ENCODE measurements around the gene CDKAL1.
"Not testable (repeated sequence)": the region's sequence is repeated elsewhere in the genome, so short reads cannot be mapped to it uniquely, and the experiment has no call there.

CDKAL1 gene

DNA sequence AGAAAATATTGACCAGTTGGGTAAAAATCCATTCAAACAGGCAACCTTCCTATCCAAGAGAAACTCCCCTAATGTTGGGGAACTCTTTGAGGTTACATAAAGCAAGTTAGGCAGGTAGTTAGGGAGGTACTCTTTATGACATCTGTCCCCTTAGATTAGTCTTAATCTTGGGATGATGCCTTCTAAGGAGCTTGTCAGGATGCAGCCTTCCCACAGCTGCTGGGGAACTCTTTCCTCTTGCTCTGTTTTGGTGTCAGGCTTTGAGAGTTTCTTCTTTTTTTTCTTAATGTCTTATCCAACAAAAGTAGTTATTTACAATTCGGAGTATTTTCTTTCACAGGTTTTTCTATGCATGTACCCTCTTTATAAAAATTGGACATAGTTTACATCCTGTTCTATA, 194.8 kb downstream of the CDKAL1 start:
- Histone ChIP-seq H3K4me3 (replicated peaks; ENCODE audit: insufficient read depth, low read length) (no peak overlapping the region), H3K27ac (replicated peaks) (no peak overlapping the region), H3K27me3 (ENCODE audit: insufficient read depth, poor library complexity, severe bottlenecking) (no peaks in the 10 kb centered on the region)
- DNase-seq (ENCODE audit: low read depth in 1 of 2, low spot score in 1 of 2): no peak
- no peak for TF ChIP-seq GABPA (IDR thresholded peaks at IDR 0.05; ENCODE audit: low read depth)
- TF ChIP-seq, protein P1, sequence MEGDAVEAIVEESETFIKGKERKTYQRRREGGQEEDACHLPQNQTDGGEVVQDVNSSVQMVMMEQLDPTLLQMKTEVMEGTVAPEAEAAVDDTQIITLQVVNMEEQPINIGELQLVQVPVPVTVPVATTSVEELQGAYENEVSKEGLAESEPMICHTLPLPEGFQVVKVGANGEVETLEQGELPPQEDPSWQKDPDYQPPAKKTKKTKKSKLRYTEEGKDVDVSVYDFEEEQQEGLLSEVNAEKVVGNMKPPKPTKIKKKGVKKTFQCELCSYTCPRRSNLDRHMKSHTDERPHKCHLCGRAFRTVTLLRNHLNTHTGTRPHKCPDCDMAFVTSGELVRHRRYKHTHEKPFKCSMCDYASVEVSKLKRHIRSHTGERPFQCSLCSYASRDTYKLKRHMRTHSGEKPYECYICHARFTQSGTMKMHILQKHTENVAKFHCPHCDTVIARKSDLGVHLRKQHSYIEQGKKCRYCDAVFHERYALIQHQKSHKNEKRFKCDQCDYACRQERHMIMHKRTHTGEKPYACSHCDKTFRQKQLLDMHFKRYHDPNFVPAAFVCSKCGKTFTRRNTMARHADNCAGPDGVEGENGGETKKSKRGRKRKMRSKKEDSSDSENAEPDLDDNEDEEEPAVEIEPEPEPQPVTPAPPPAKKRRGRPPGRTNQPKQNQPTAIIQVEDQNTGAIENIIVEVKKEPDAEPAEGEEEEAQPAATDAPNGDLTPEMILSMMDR (IDR thresholded peaks at IDR 0.05; ENCODE audit: insufficient read depth, low read length): no peak
- TF ChIP-seq, protein P2, sequence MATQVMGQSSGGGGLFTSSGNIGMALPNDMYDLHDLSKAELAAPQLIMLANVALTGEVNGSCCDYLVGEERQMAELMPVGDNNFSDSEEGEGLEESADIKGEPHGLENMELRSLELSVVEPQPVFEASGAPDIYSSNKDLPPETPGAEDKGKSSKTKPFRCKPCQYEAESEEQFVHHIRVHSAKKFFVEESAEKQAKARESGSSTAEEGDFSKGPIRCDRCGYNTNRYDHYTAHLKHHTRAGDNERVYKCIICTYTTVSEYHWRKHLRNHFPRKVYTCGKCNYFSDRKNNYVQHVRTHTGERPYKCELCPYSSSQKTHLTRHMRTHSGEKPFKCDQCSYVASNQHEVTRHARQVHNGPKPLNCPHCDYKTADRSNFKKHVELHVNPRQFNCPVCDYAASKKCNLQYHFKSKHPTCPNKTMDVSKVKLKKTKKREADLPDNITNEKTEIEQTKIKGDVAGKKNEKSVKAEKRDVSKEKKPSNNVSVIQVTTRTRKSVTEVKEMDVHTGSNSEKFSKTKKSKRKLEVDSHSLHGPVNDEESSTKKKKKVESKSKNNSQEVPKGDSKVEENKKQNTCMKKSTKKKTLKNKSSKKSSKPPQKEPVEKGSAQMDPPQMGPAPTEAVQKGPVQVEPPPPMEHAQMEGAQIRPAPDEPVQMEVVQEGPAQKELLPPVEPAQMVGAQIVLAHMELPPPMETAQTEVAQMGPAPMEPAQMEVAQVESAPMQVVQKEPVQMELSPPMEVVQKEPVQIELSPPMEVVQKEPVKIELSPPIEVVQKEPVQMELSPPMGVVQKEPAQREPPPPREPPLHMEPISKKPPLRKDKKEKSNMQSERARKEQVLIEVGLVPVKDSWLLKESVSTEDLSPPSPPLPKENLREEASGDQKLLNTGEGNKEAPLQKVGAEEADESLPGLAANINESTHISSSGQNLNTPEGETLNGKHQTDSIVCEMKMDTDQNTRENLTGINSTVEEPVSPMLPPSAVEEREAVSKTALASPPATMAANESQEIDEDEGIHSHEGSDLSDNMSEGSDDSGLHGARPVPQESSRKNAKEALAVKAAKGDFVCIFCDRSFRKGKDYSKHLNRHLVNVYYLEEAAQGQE (IDR thresholded peaks at IDR 0.05; ENCODE audit: insufficient replicate concordance, low read depth): no peak
- TF ChIP-seq POLR2AphosphoS5 (IDR thresholded peaks at IDR 0.05; ENCODE audit: low read depth): no peak
- no peak for TF ChIP-seq SPI1 (IDR thresholded peaks at IDR 0.05; ENCODE audit: borderline replicate concordance, low read depth)

DNA sequence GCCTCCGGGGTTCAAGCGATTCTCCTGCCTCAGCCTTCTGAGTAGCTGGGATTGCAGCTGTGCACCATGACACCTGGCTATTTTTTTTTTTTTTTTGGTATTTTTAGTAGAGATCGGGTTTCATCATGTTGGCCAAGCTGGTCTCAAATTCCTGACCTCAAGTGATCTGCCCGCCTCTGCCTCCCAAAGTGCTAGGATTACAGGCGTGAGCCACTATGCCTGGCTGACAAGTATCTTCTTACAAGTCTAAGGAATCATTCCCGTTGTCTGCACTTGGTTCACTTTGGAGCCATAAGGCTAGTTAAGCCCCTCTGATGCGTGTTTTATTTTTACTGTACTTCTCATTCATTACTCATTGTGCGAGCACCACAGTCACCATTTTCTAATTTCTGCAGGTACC, 198.1 kb downstream of the CDKAL1 start:
- H3K4me3 ChIP-seq (replicated peaks; ENCODE audit: insufficient read depth, low read length); H3K27me3 ChIP-seq (ENCODE audit: insufficient read depth, poor library complexity, severe bottlenecking); DNase-seq (ENCODE audit: low read depth in 1 of 2, low spot score in 1 of 2); H3K27ac ChIP-seq (replicated peaks): not testable (repeated sequence)

DNA sequence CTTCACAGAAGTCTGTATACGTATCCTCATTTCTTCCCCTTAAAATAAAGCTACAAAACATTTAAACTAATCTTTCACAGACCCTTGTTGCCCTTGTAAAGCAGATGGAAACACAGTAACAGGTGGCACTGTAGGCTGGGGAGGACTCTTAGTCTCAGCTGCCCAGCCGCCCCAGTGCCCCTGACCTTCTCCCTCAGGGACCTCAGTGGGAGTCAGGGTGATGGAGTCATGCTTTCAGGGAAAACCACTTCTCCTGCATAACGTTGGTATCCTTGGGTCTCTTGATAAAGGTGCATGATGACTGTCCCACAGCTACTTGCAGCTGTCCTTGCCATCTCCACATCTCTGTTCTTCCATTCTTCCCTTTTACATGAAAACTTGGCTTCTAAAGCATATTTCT, 198.6 kb downstream of the CDKAL1 start:
- H3K4me3 ChIP-seq (replicated peaks; ENCODE audit: insufficient read depth, low read length): no peak overlapping the region
- no peak for TF ChIP-seq POLR2AphosphoS5 (IDR thresholded peaks at IDR 0.05; ENCODE audit: low read depth)
- TF ChIP-seq, protein P2 (IDR thresholded peaks at IDR 0.05; ENCODE audit: insufficient replicate concordance, low read depth): no peak
- TF ChIP-seq GABPA (IDR thresholded peaks at IDR 0.05; ENCODE audit: low read depth): no peak
- no peak for TF ChIP-seq SPI1 (IDR thresholded peaks at IDR 0.05; ENCODE audit: borderline replicate concordance, low read depth)
- TF ChIP-seq, protein P1 (IDR thresholded peaks at IDR 0.05; ENCODE audit: insufficient read depth, low read length): no peak

DNA sequence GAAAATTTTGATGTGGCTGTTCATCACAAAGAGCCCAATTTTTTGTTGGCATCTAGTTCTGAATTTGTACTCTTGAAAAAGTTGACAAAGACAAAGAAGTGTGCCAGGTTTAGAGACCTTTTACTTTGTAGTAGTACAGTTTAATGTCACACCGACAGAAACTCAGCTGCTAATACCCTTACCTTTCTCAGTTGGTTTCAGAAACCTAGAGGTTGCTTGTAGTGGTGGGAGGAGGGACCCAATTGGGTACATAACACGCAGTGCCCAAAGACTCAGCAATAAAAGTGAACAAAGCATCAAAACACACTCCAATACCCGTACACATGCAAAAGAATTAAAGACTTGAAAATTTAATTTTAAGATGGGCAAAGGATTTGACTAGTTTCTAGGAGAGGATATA, 203.7 kb downstream of the CDKAL1 start:
- no peak for DNase-seq (ENCODE audit: low read depth in 1 of 2, low spot score in 1 of 2)
- H3K4me3 ChIP-seq (replicated peaks; ENCODE audit: insufficient read depth, low read length): no peak overlapping the region
- no peaks in the 10 kb centered on the region for H3K27me3 ChIP-seq (ENCODE audit: insufficient read depth, poor library complexity, severe bottlenecking)
- no peak overlapping the region for H3K27ac ChIP-seq (replicated peaks)
- TF ChIP-seq SPI1 (IDR thresholded peaks at IDR 0.05; ENCODE audit: borderline replicate concordance, low read depth) (no peak), POLR2AphosphoS5 (IDR thresholded peaks at IDR 0.05; ENCODE audit: low read depth) (no peak), GABPA (IDR thresholded peaks at IDR 0.05; ENCODE audit: low read depth) (no peak)
- TF ChIP-seq, protein P1 (IDR thresholded peaks at IDR 0.05; ENCODE audit: insufficient read depth, low read length): no peak
- TF ChIP-seq, protein P2 (IDR thresholded peaks at IDR 0.05; ENCODE audit: insufficient replicate concordance, low read depth): no peak

More for the DNA sequence above, 198.6 kb downstream of the CDKAL1 start:
- DNase-seq (ENCODE audit: low read depth in 1 of 2, low spot score in 1 of 2): no peak
- no peak overlapping the region for H3K27ac ChIP-seq (replicated peaks)
- no peaks in the 10 kb centered on the region for H3K27me3 ChIP-seq (ENCODE audit: insufficient read depth, poor library complexity, severe bottlenecking)
